HG02588 (cell line): ENCODE measurements around the gene SRF.
"Not testable (repeated sequence)": the region's sequence is repeated elsewhere in the genome, so short reads cannot be mapped to it uniquely, and the experiment has no call there.

Experiments
- ATAC-seq: cut with Tn5 transposase; IDR thresholded peaks from one replicate; pipeline ENCODE4 v1.9.1; 2021; ENCODE audit warnings: mild to moderate bottlenecking, moderate library complexity; ENCODE audit not compliant: unreplicated experiment

The SRF gene

GRCh38 chr6:43170931-43171706 is at the start of gene SRF:
Gene SRF (plus strand): TSS chr6:43171269. CDS start chr6:43171657, 388 bp downstream.
- ATAC-seq, result peak; percentile 52

GRCh38 chr6:43122146-43122545 is 48.9 kb upstream of the SRF start:
- ATAC-seq, result no peak

GRCh38 chr6:43123461-43124314 is 47.4 kb upstream of the SRF start:
- no peak for ATAC-seq

- no peak for ATAC-seq
Measured at GRCh38 chr6:43124481-43124880, 46.6 kb upstream of the SRF start.

GRCh38 chr6:43125119-43125518 is 46.0 kb upstream of the SRF start:
- ATAC-seq, result no peak

GRCh38 chr6:43125555-43125954 is 45.5 kb upstream of the SRF start:
- no peak for ATAC-seq

- ATAC-seq, result no peak
Measured at GRCh38 chr6:43127180-43127579, 43.9 kb upstream of the SRF start.

GRCh38 chr6:43127877-43128276 is 43.2 kb upstream of the SRF start:
- no peak for ATAC-seq

- ATAC-seq, result no peak
Measured at GRCh38 chr6:43128926-43129325, 42.1 kb upstream of the SRF start.

GRCh38 chr6:43129434-43130194 is 41.5 kb upstream of the SRF start:
- ATAC-seq, result no peak

GRCh38 chr6:43130429-43130828 is 40.6 kb upstream of the SRF start:
- no peak for ATAC-seq

- not testable (repeated sequence) for ATAC-seq
Measured at GRCh38 chr6:43131379-43131778, 39.7 kb upstream of the SRF start.

- no peak for ATAC-seq
Measured at GRCh38 chr6:43138267-43138666, 32.8 kb upstream of the SRF start.

- not testable (repeated sequence) for ATAC-seq
Measured at GRCh38 chr6:43139973-43140372, 31.1 kb upstream of the SRF start.

- ATAC-seq, result no peak
Measured at GRCh38 chr6:43141644-43142043, 29.4 kb upstream of the SRF start.

- no peak for ATAC-seq
Measured at GRCh38 chr6:43142101-43142500, 29.0 kb upstream of the SRF start.

GRCh38 chr6:43143235-43144128 is 27.6 kb upstream of the SRF start:
- ATAC-seq, result peak; percentile 71

- no peak for ATAC-seq
Measured at GRCh38 chr6:43144879-43145278, 26.2 kb upstream of the SRF start.

GRCh38 chr6:43146261-43146660 is 24.8 kb upstream of the SRF start:
- ATAC-seq, result no peak
